Heart left ventricle (tissue), 16 donors: Measurements from ENCODE around the gene TBX5. TPM values are rescaled to one million over a fixed set of nuclear protein-coding genes. Genes with fewer than 3 reads are reported as not detected.

ENCODE experiments used
- ATAC-seq, 4 donors: fragments of 200-7000 bp; cut with Tn5 transposase; one replicate each; pipeline ENCODE4 v1.9.1; 2020 to 2022; ENCODE audit warnings: moderate library complexity in 4 of 4, mild to moderate bottlenecking in 3 of 4, moderate number of reproducible peaks in 1 of 4
- DNase-seq, 5 donors: peaks; one replicate each; pipeline ENCODE4 v3.0.0-alpha.2; 2020
- H3K27ac ChIP-seq, 12 donors: fragments of 200-600 bp; sonication (generic) in 4 of 12; one replicate each; pipeline versions ENCODE4 v1.5.0 to v1.8.0; 2016 to 2022; ENCODE audit warnings: mild to moderate bottlenecking in 2 of 12
- H3K27me3 ChIP-seq, 9 donors: fragments of 200-600 bp; sonication (generic) in 2 of 9; one replicate each; pipeline versions ENCODE4 v1.5.1 to v1.8.0; 2016 to 2022; ENCODE audit warnings: mild to moderate bottlenecking in 3 of 9
- H3K36me3 ChIP-seq, 9 donors: fragments of 200-600 bp; sonication (generic) in 2 of 9; one replicate each; pipeline versions ENCODE4 v1.5.0 to v1.8.0; 2018 to 2022; ENCODE audit warnings: mild to moderate bottlenecking in 2 of 9
- H3K4me1 ChIP-seq, 12 donors: fragments of 200-600 bp; sonication (generic) in 4 of 12; one replicate each; pipeline versions ENCODE4 v1.5.0 to v1.8.0; 2016 to 2022; ENCODE audit warnings: mild to moderate bottlenecking in 3 of 12
- H3K4me3 ChIP-seq, 12 donors: fragments of 200-600 bp; sonication (generic) in 4 of 12; one replicate each; pipeline versions ENCODE4 v1.5.0 to v1.8.0; 2017 to 2022; ENCODE audit warnings: mild to moderate bottlenecking in 9 of 12, moderate library complexity in 4 of 12
- H3K9me3 ChIP-seq, 12 donors: fragments of 200-600 bp; sonication (generic) in 4 of 12; one replicate each; pipeline versions ENCODE4 v1.5.0 to v1.8.0; 2016 to 2022; ENCODE audit warnings: mild to moderate bottlenecking in 1 of 12
- CTCF ChIP-seq, 12 donors: fragments of 200-600 bp; sonication (generic) in 4 of 12; IDR thresholded peaks; one replicate each; pipeline versions ENCODE4 v1.5.0 to v1.8.0; 2018 to 2022; ENCODE audit warnings: antibody characterized with exemption in 12 of 12, mild to moderate bottlenecking in 5 of 12
- POLR2A ChIP-seq, 2 donors: fragments of 450-650 bp; IDR thresholded peaks; one replicate each; pipeline ENCODE4 v1.6.1; 2017; ENCODE audit warnings: antibody characterized with exemption in 2 of 2, mild to moderate bottlenecking in 2 of 2, moderate library complexity in 2 of 2
- WGBS, 4 donors: extraction: QIAGEN DNeasy Blood & Tissue Kit in 2 of 4; methylation state at CpG; one replicate each; pipeline versions ENCODE4 v1.1.5 to v1.1.7; 2013 to 2018; 5-methylcytosine and 5-hydroxymethylcytosine counted together
- intact Hi-C, 10 donors: fragments of 100-400 bp; cut with DNase I; formaldehyde crosslinking; loops; one replicate each; pipeline versions ENCODE4 v1.11.1 to v1.14.2; 2022
- polyA plus RNA-seq, 2 donors: library from polyadenylated mRNA; stranded (reverse); fragments of 200-250 nt; gene quantifications; one replicate each; pipeline ENCODE4 v1.2.3, GENCODE V29; 2013
- total RNA-seq, 9 donors: library from RNA; depleted of rRNA in 2 of 9; stranded (reverse); fragments of >200 nt in 2 of 9; fragmentation: NEBNext Ultra II Directional in 3 of 9; extraction: Animal tissue kit (Norgen Biotek cat#: 25700) in 3 of 9; gene quantifications; one replicate each; pipeline versions ENCODE4 v1.1.0 to v1.2.4, GENCODE V29; 2016 to 2023
- donor health status: ischemic (EF 13 %, LVEDD 7.1; RV severe dilation, severe dysfunction).
- donor health status: healthy with polysubstance abuse.
- donor health status: DM: no; HTN: yes; CAD: no.
- donor health status: DM: no; HTN: no; CAD: no.
- donor health status: ischemic (EF 25% LVEDD 6.9; RV normal size, moderate dysfunction).
- donor health status: ischemic (EF 25% LVEDD 5.7; RV mildly dilated, moderate dysfunction).
- donor health status: healthy.
- donor health status: DM: yes; HTN: yes; CAD: no.
- donor health status: ischemic (EF 35%, LVEDD 5.7; RV mildly dilated, moderate dysfunction).
- donor health status: nonischemic (EF 11% LVEDD 7.7; RV severe dilation, severe dysfunction).
- donor health status: DM: yes; HTN: yes; CAD: no.
- donor health status: PGD.
- donor health status: ischemic (EF 29% LVEDD 5.4; RV normal size, mild dysfunction).
- donor health status: nonischemic (EF 23%, LVEDD 6.1; RV moderate dilation, normal function).

TBX5 gene
- total and polyA plus RNA-seq, 11 donors = 8.1 to 74.5 (median 42.5) TPM

- Histone ChIP-seq H3K4me1 (peaks cover 0 to 12% (median 0%) of the 10 kb centered on the region in 12 donors), H3K9me3 (no peaks in the 10 kb centered on the region), H3K27ac (no peak overlapping the region), H3K27me3 (peaks cover 0 to 7% (median 0%) of the 10 kb centered on the region in 9 donors), H3K4me3 (no peak overlapping the region), H3K36me3 (no peaks in the 10 kb centered on the region)
- TF ChIP-seq POLR2A (IDR thresholded peaks at IDR 0.05) (no peak), CTCF (IDR thresholded peaks at IDR 0.05) (no peak)
- intact Hi-C loops = no loop called here
- no peak for DNase-seq
- no peak for ATAC-seq
- 67 to 74% (median 72%) methylated on average over 8 of the region's 8 CpGs for WGBS, 4 donors
These were observed 14.4 kb upstream of the TBX5 start for GRCh38 chr12:114420182-114420943.

GRCh38 chr12:114416028-114416427 is 10.1 kb upstream of the TBX5 start:
- ATAC-seq (peak in 3 of 4 donors; percentile 19 to 34 (median 21)), DNase-seq (no peak)
- H3K4me1 ChIP-seq = peaks cover 0 to 17% (median 0%) of the 10 kb centered on the region in 12 donors
- no peak for TF ChIP-seq POLR2A (IDR thresholded peaks at IDR 0.05)
- TF ChIP-seq CTCF (IDR thresholded peaks at IDR 0.05) = no peak
- peak overlapping the region in 2 of 12 donors; percentile 50 to 59 for H3K27ac ChIP-seq
- no peaks in the 10 kb centered on the region for H3K9me3 ChIP-seq
- no peaks in the 10 kb centered on the region for H3K36me3 ChIP-seq
- WGBS, 4 donors = 37 to 51% (median 49%) methylated on average over 4 of the region's 4 CpGs
- H3K4me3 ChIP-seq = no peak overlapping the region
- intact Hi-C loops = no loop called here
- peaks cover 0 to 38% (median 0%) of the 10 kb centered on the region in 9 donors for H3K27me3 ChIP-seq

- TF ChIP-seq POLR2A (IDR thresholded peaks at IDR 0.05) = no peak
- no peak for TF ChIP-seq CTCF (IDR thresholded peaks at IDR 0.05)
- no peak for DNase-seq
- H3K4me1 ChIP-seq = peaks cover 0 to 17% (median 0%) of the 10 kb centered on the region in 12 donors
- peak overlapping the region in 2 of 12 donors; percentile 50 to 59 for H3K27ac ChIP-seq
- H3K9me3 ChIP-seq = no peaks in the 10 kb centered on the region
- peaks cover 0 to 43% (median 0%) of the 10 kb centered on the region in 9 donors for H3K27me3 ChIP-seq
- WGBS, 4 donors = 24 to 32% (median 25%) methylated on average over 2 to 7 of the region's 7 CpGs
- no peaks in the 10 kb centered on the region for H3K36me3 ChIP-seq
- intact Hi-C loops = no loop called here
- peak in 3 of 4 donors; percentile 21 to 54 (median 23) for ATAC-seq
- no peak overlapping the region for H3K4me3 ChIP-seq
These were observed 9.6 kb upstream of the TBX5 start for GRCh38 chr12:114415525-114415868.

- H3K9me3 ChIP-seq = no peaks in the 10 kb centered on the region
- H3K27ac ChIP-seq = peak overlapping the region in 1 of 12 donors; percentile 50
- peaks cover 0 to 48% (median 0%) of the 10 kb centered on the region in 9 donors for H3K27me3 ChIP-seq
- no peak for ATAC-seq
- TF ChIP-seq POLR2A (IDR thresholded peaks at IDR 0.05) = no peak
- TF ChIP-seq CTCF (IDR thresholded peaks at IDR 0.05) = no peak
- H3K4me3 ChIP-seq = no peak overlapping the region
- WGBS, 4 donors = 64 to 73% (median 69%) methylated on average over 10 to 11 of the region's 11 CpGs
- no peak for DNase-seq
- intact Hi-C loops = loop anchor here in 1 of 10 donors (5.0 kb wide), 1 partner anchor 32 kb away; no protein-coding TSS in a partner anchor
- H3K36me3 ChIP-seq = no peaks in the 10 kb centered on the region
- peaks cover 0 to 20% (median 2%) of the 10 kb centered on the region in 12 donors for H3K4me1 ChIP-seq
These were observed 9.1 kb upstream of the TBX5 start for GRCh38 chr12:114414866-114415524.
